Measurements from ENCODE around the gene FNDC3A. TPM values are rescaled to one million over a fixed set of nuclear protein-coding genes. Genes with fewer than 3 reads are reported as not detected.
"Not testable (repeated sequence)": the region's sequence is repeated elsewhere in the genome, so short reads cannot be mapped to it uniquely, and the experiment has no call there.

FNDC3A gene
- total RNA-seq, 1 donor from 2014 or later: 38.4 TPM

DNA sequence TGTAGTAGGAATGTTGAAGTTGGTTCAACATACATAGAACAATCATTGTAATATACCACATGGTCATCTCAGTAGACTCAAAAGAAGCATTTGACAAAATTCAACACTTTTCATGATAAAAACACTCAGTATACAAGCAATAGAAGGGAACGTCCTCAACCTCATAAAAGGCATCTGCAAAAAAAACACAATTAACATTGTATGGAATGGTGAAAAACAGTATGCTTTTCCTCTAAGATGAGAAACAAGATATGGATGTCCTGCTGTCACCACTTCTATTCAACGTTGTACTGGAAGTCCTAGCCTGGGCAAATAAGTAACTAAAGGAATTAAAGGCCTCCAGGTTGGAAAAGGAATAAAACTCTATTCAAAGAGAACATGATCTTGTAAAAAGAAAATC, 54.5 kb downstream of the FNDC3A start:
- no peak for DNase-seq (ENCODE audit: low read depth in 2 of 2)

DNA sequence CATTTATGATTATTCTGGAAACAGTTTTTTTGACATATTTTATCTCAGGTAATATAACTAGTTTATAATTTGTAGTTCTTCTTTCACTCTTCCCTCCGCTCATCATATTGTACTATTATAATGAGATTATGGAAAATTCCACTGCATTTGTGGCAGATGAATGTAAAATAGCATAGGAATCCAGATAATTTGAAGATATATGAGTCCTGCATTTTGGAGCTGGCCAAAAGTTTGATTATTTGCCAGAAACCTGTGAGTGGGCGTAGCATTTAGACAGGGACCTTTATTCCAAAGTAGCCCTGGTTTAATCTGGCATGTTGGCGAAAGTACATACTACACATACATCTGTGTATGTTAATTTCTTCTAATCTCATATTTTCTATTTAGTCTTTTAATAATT, 65.2 kb downstream of the FNDC3A start:
- no peak for DNase-seq (ENCODE audit: low read depth in 2 of 2)

DNA sequence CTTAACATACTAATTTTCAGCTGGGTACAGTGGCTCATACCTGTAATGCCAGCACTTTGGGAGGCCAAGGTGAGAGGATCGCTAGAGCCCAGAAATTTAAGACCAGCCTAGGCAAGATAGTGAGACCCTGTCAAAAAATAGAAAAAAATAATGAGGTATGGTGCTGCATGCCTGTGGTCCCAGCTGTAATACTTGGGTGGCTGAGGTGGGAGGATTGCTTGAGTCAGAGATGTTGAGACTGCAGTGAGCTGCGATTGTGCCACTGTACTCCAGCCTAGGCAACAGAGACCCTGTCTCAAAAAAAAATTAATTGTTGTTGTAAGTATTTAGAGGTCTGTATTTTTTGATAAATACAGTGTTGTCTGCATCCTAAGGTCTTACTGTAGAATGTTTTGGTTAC, 66.8 kb downstream of the FNDC3A start:
- DNase-seq (ENCODE audit: low read depth in 2 of 2): no peak

DNA sequence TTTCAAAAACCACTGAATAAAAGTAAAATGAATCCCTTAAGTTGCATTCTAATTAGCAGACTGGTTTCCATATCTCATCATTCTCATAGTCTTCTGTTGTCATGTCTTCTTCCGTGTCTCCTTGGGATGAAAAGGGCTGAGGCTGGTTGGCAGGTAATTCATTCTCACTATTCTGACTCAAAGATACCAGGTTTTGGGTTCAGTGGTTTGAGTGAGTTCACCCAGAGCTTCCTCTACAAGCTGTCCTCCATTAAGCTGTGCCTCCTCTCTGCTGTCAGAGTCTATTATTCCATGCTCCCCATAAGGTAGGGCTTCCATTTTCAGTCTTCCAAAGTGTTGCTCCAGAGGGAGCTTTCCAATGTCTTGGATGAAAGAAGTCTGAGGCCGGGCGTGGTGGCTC, 68.3 kb downstream of the FNDC3A start:
- DNase-seq (ENCODE audit: low read depth in 2 of 2): no peak

DNA sequence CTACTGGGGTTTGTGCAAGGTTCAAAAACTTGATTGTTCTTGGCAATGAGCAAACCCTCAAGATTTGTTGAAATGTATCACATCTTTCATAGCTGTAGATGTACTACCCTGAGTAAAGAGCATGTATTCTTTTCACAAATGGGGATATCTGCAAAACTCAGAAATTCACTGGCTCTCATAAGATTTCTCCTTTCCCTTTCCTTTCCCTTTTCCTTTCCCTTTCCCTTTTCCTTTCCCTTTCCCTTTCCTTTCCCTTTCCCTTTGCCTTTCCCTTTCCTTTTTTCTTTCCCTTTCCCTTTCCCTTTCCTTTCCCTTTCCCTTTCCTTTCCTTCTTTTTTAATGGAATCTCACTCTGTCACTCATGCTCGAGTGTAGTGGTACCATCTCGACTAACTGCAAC, 69.1 kb downstream of the FNDC3A start:
- DNase-seq (ENCODE audit: low read depth in 2 of 2): no peak

DNA sequence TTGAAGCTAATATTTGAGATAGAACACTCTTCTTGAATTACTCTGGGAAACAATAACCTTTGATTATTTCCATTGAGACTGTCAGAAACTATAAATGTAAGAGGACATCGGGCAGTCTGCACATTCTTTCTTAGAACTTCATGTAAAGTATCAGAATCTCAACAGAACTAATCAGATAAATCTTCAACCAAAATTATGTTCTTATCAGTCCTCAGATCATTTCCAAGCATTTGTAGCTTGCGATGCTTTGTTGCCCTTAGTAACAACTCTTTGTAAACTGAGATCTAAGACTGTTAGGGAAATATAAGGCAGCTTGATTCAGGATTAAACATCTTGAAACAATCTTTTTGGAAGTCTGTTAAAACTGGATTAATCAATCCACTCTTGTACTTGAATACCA, 70.3 kb downstream of the FNDC3A start:
- DNase-seq (ENCODE audit: low read depth in 2 of 2): no peak

DNA sequence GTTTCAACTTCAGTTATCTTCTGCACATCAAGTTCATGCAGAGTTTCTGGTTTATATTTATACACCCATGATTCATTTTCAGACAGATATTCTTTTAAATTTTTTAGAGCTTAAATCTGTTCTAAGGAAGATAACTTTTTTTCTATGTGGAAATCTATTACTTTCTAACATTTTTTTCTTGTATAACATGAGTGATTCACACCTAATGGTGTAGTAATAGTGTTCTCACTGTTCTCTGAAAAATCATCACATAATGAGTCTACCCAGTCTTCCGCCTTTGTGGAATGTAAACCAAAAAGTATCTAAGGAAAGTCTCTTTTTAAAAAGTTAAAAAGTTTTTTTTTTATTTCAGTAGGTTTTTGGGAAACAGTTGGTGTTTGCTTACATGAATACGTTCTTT, 70.8 kb downstream of the FNDC3A start:
- DNase-seq (ENCODE audit: low read depth in 2 of 2): no peak

DNA sequence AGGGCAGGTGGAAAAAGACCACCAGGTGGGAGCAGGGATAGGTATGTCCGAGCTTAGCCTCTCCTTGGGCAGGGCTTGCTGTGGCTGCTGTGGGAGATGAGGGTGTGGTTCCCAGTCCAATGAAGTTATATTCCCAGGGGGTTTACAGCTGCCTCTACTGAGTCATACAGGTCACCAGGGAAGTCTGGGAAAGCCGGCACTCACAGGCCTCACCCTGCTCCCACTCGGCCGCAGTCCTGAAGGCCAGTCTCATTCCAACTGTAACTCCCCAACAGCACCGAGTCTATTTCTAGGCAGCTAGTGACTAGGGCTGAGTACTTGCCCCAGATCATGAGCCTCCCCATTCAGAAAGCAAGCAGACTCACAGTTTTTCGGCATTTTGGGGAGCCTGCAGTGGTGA, 77.1 kb downstream of the FNDC3A start:
- DNase-seq (ENCODE audit: low read depth in 2 of 2): no peak

DNA sequence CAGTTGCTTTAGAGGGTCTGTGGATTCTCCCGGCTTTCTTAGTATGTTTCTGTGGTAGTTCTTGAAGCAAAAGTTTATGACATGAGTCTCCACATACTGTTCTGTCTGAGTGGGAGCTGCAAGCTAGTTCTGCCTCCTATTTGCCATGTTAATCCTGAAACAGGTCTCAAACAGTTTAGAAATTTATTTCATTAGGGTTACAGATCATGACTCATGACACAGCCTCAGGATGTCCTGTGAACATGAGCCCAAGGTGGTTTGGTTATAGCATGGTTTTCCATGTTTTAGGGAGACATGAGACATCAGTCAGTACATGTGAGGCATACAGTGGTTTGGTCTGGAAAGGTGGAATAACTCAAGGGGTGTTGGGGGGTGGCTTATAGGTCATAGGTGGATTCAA, 77.5 kb downstream of the FNDC3A start:
- DNase-seq (ENCODE audit: low read depth in 2 of 2): no peak

DNA sequence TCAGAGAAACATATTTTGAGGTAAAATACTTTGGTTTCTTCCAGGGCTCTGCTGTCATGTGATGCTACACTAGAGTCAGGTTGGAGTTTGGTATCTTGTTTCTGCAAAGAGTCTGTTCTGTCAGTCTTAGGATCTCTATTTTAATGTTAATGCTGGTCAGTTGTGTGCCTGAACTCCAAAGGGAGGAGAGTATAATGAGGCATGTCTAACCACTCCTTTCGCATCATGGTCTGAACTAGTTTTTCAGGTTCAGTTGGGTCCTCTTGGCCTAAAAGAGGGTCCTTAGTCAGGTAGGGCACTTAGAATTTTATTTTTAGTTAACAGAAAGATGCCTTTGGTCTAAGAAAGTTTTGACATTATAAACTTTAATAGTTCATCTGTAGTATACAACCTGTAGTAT, 78.2 kb downstream of the FNDC3A start:
- DNase-seq (ENCODE audit: low read depth in 2 of 2): no peak

DNA sequence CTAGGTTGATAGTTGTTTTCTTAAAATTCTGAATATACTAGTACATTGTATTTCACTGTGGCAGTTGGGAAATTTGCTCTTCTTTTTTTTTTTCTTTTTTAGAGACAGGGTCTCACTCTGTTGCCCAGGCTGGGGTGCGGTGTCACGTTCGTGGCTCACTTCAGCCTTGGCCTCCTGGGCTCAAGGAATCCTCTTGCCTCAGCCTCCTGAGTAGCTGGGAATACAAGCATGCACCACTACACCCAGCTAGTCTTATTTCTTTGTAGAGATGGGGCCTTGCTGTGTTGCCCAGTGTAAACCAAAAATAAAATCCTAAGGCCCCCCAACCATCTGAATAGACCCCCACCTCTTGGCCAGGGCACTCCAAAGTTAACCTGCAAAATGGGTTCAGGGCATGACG, 79.3 kb downstream of the FNDC3A start:
- no peak for DNase-seq (ENCODE audit: low read depth in 2 of 2)

DNA sequence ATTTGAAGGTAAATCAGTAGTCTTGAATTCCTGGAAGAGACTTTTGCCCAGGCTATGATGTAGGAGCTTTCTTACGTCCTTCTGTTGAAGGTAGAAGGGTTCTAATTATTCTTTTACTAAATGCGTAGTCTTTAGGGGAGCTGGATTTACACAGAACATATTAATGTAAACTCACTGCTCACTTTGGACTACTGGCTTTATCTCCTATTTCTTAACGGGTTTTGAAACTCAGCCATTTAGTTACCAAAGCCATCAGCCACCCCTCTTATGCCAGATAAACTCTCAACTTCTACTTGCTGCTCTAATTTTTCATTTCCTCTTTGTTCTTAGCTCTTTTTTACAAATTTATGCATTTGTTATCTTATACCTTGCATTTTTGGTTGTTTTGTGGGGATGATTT, 81.5 kb downstream of the FNDC3A start:
- no peak for DNase-seq (ENCODE audit: low read depth in 2 of 2)

DNA sequence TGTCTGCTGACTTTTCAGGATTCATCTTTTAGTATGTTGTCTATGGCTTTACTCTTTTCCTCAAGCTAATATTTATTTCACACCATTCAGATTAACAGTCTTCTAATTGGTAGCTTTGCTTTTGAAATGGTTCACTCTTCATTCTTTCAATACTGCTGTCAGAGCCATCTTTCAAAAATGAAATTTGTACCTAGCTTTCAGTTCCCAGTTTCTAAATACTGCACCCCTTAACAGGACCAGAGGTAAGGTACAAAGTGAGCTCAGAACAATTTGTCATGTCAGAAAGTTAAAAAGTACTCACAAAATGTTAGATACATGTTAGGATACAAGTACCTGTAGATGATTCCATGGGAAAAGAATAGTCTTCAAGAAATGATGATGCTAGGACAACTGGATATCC, 83.0 kb downstream of the FNDC3A start:
- no peak for DNase-seq (ENCODE audit: low read depth in 2 of 2)

DNA sequence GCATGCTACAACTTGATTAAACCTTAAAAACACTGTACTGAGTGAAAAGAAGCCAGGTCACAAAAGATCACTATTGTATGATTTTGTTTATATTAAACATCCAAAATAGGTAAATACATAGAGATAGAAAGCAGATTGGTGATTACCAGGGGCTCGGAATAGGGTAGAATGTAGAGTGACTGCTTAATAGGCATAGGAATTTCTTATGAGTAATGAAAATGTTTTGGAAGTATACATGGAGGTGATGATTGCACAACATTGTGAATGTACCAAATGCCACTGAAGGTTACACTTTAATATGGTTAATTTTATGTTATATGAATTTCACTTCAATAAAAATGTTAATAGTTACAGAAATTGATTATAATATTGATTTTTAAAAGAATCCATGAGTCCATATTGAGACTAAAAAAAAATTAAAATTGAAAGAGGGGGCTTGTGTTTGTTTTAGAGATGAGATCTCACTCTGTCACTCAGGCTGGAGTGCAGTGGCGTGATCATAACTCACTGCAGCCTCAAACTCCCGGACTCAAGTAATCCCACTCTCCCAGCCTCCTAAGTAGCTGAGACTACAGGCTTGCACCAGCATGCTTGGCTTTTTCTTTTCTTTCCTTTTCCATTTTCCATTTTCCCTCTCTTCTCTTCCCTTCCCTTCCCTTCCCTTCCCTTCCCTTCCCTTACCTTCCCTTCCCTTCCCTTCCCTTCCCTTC, 85.1 kb downstream of the FNDC3A start:
- DNase-seq (ENCODE audit: low read depth in 2 of 2): no peak

DNA sequence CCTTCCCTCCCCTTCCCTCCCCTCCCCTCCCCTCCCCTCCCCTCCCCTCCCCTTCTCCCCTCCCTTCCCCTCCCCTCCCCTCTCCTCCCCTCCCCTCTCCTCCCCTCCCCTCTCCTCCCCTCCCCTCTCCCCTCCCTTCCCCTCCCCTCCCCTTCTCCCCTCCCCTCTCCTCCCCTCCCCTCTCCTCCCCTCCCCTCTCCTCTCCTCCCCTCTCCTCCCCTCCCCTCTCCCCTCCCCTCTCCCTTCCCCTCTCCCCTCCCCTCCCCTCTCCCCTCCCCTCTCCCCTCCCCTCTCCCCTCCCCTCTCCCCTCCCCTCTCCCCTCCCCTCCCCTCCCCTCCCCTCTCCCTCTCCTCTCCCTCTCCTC, 85.7 kb downstream of the FNDC3A start:
- not testable (repeated sequence) for DNase-seq (ENCODE audit: low read depth in 2 of 2)

DNA sequence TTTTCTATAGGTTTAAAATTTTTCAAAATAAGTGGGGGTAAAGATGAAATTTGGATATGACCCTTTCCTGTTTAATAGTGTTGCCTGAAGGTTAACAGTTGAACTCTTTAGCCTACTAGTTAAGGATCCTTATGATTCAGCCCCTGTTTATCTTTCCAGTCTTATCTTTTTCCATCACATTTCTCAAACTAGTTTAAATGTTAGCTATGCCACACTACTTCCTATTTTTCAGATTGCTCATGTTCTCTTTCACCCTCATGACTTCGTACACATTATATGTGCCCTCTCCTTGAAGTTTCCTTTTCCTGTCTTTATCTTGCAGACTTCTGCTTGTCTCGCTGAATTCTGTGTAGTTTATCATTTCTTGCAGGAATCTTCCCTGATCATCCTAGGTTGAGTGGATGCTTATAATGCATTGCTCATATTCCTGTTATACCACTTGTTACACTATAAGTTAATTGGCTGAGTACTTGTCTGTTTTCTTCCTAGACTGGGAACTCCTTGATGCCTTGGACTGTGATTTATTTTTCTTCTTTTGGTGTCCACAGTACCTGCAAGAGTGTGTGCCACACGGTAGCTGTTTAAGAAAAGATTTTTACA, 86.7 kb downstream of the FNDC3A start:
- peak in 1 of 2 donors; percentile 44 for DNase-seq (ENCODE audit: low read depth in 2 of 2)

DNA sequence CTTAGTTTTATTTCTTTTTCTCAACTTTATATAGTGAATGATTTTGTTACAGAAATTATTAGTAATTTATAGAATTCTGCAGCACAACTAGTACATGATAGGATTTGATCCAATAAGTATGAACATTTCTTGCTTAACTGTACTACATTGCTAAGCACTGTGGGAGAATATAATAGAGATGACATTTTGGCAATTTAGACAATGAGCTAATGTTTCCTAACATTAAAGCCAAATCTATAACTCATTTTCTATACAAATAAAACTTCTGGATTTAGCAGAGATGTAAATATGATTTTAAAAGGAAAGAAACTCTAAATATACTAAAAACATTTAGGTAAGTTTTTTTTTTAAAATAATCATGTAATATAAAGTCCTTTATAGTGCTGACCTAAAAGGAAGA, 87.3 kb downstream of the FNDC3A start:
- no peak for DNase-seq (ENCODE audit: low read depth in 2 of 2)

DNA sequence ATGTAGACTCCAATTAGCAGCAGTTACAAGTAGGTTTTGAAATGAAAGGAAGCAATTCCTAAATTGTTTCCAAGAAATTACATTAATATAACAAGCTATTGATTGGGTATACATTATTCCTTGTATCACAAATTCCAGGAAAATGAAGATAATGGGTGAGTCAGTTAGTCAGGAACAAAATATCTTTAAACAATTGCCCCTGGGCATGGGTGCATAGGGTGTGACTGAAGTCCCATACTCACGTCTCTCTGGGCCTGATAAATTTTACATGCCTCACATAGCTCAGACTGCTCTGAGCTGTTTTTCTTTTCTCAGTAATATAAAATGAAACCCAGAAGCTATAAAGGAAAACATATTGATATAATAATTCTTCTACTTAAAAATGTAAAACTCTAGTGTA, 87.8 kb downstream of the FNDC3A start:
- DNase-seq (ENCODE audit: low read depth in 2 of 2): no peak

DNA sequence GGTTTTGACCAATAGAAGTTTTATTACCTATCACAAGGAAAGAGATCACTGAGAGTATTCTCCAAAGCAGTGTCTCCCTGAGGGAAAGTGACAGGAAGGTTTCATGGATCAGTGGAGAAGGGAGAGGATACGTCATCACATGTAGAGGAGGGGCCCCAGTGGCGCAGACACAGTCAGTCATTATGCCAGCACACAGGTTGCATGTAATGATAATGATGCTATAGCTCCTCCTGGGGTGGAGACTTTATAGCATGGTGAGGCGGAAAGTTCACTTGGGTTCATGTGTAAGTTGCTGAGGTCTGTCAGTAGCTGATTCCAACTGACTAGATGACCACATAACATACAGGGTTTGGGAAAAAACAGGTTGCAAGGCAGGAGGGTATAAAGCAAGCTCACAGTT, 88.8 kb downstream of the FNDC3A start:
- DNase-seq (ENCODE audit: low read depth in 2 of 2): no peak

DNA sequence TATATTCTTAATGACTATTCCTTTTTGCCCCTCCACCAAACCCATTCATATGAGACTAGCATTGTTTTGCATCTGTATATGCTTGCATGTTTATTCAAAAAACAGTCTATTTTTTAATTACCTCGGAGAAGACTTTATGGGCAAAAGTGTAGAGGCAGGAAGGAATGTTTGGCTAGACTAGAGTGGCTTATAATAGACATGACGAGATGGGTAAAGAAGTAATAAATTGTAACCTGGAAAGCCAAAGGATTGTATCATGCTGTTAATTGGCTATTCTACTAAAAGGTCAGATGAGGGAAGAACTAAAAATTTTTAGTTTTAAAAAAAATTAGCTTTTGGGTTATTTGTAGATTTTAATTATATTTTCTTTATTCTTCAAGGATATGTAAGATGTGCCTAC, 91.1 kb downstream of the FNDC3A start:
- no peak for DNase-seq (ENCODE audit: low read depth in 2 of 2)

DNA sequence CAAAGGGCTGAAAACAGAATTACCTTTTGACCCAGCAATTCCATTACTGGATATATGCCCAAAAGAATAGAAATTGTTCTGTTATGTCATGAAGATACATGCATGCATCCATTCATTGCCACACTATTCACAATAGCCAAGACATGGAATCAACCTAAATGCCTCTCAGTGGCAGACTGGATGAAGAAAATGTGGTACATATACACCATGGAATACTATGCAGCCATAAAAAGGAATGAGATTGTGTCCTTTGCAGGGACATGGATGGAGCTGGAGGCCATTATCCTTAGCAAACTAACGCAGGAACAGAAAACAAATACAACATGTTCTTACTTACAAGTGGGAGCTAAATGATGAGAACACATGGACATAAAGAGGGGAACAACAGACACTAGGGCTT, 92.8 kb downstream of the FNDC3A start:
- DNase-seq (ENCODE audit: low read depth in 2 of 2): not testable (repeated sequence)

DNA sequence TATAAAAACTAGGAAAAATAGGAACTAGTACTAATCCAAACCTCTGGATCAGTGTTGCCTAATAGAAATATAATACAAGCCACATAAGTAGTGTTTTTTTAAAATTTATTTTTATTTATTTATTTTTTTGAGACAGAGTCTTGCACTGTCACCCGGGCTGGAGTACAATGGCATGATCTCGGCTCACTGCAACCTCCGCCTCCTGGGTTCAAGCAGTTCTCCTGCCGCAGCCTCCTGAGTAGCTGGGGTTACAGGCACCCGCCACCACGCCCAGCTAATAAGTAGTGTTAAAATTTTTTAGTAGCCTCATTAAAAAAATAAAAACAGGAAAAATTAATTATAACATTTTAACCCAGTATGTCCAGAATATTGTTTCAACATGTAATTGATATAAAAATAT, 94.3 kb downstream of the FNDC3A start:
- not testable (repeated sequence) for DNase-seq (ENCODE audit: low read depth in 2 of 2)

DNA sequence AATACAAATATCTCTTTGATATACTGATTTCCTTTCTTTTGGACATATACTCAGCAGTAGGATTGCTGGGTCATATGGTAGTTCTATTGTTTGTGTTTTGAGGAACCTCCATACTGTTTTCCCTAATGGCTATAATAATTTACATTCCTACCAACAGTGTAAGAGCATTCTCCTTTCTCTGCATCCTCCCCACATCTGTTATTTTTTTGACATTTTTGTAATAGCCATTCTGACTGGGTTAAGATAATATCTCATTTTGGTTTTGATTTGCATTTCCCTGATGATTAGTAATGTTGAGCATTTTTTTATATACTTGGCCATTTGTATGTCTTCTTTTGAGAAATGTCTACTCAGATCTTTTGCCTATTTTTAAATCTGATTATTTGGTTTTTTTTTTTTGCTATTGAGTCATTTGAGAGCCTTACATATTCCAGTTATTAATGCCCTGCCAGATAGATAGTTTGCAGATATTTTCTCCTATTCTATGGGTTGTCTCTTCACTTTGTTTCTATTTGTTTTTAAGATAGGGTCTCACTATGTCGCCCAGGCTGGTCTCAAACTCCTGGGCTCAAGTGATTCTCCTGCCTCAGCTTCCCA, 95.7 kb downstream of the FNDC3A start:
- no peak for DNase-seq (ENCODE audit: low read depth in 2 of 2)
